SK-N-SH (cell line): ENCODE data around the gene PHF12.

Experiments used
- CHD2 ChIP-seq: fragments of 150-350 bp; IDR thresholded peaks from 2 replicates; pipeline ENCODE4 v1.6.1; 2018; ENCODE audit warnings: low read length; ENCODE audit not compliant: partially characterized antibody
- CTCF ChIP-seq: fragments of 200-600 bp; sonication (generic); IDR thresholded peaks from 2 replicates; pipeline ENCODE4 v1.6.1; 2017; ENCODE audit warnings: antibody characterized with exemption, mild to moderate bottlenecking, moderate library complexity
- EP300 ChIP-seq, 2 experiments: IDR thresholded peaks; 2 replicates each; pipeline versions ENCODE4 v1.4.0 to v1.6.1; 2012; ENCODE audit warnings: borderline replicate concordance in 1 of 2, low read depth in 1 of 2, low read length in 1 of 2
- NFIC ChIP-seq: IDR thresholded peaks from 2 replicates; pipeline ENCODE4 v1.4.0; 2012; ENCODE audit warnings: borderline replicate concordance
- POLR2AphosphoS5 ChIP-seq: IDR thresholded peaks from 2 replicates; pipeline ENCODE4 v1.6.1; 2012; ENCODE audit warnings: low read depth, low read length
- RFX5 ChIP-seq: IDR thresholded peaks from 2 replicates; pipeline ENCODE4 v1.6.1; 2012; ENCODE audit warnings: mild to moderate bottlenecking, improper control_type of control experiment, low read length
- TAF1 ChIP-seq: IDR thresholded peaks from 2 replicates; pipeline ENCODE4 v1.6.1; 2012; ENCODE audit warnings: low read depth, mild to moderate bottlenecking, low read length, moderate library complexity, borderline replicate concordance

- TF ChIP-seq EP300 (IDR thresholded peaks at IDR 0.05; ENCODE audit: borderline replicate concordance in 1 of 2, low read depth in 1 of 2, low read length in 1 of 2) (no peak), CTCF (no peak), RFX5 (no peak), POLR2AphosphoS5 (no peak), CHD2 (no peak), NFIC (no peak), TAF1 (no peak)
Observed at GRCh38 chr17:28900986-28901726, 50.2 kb downstream of the PHF12 start.
